K562 (cell line): ENCODE results near the gene AMOT. TPM values are rescaled to one million over a fixed set of nuclear protein-coding genes. Genes with fewer than 3 reads are reported as not detected.

ENCODE experiments used
- ARID2 ChIP-seq: fragments of 450-650 bp; IDR thresholded peaks from 2 replicates; pipeline ENCODE4 v1.6.1; 2017; ENCODE audit warnings: antibody characterized with exemption, mild to moderate bottlenecking
- BRCA1 ChIP-seq, 2 experiments: fragments of 450-650 bp in 1 of 2; sonication (generic) in 1 of 2; formaldehyde crosslinking in 1 of 2; IDR thresholded peaks; 2 replicates each; pipeline versions ENCODE4 v1.5.0 to v1.6.1; 2017 to 2020; ENCODE audit warnings: mild to moderate bottlenecking in 1 of 2, missing genetic modification reagents in 1 of 2
- CBX5 ChIP-seq: IDR thresholded peaks from 2 replicates; pipeline ENCODE4 v1.6.1; 2014; ENCODE audit warnings: low read depth, borderline replicate concordance
- CCNT2 ChIP-seq: IDR thresholded peaks from 2 replicates; pipeline ENCODE4 v1.6.1; 2011; ENCODE audit warnings: borderline replicate concordance, low read depth, mild to moderate bottlenecking, moderate library complexity, mixed read lengths, low read length; ENCODE audit not compliant: insufficient read length; ENCODE audit errors: extremely low read depth
- CREBBP ChIP-seq: IDR thresholded peaks from one replicate; pipeline ENCODE4 v1.6.1; 2012; ENCODE audit warnings: low read depth, mild to moderate bottlenecking, control low read depth, inconsistent platforms, low read length
- FOS ChIP-seq: IDR thresholded peaks from 3 replicates; pipeline ENCODE4 v1.6.1; 2011; ENCODE audit not compliant: insufficient read length; ENCODE audit errors: extremely low read depth
- IFI16 ChIP-seq: fragments of 250-450 bp; sonication (Bioruptor Pico); IDR thresholded peaks from 2 replicates; pipeline ENCODE4 v2.1.2; 2022; ENCODE audit warnings: mild to moderate bottlenecking, inconsistent platforms
- MAZ ChIP-seq, 2 experiments: fragments of 450-650 bp in 1 of 2; sonication (generic) in 1 of 2; formaldehyde crosslinking; IDR thresholded peaks in 1 of 2; conservative IDR thresholded peaks in 1 of 2; 2 replicates each; pipeline versions ENCODE4 v1.4.0 to v1.5.0; 2020; ENCODE audit warnings: mild to moderate bottlenecking in 1 of 2, missing genetic modification reagents in 1 of 2
- NCOA1 ChIP-seq: fragments of 450-650 bp; IDR thresholded peaks from 2 replicates; pipeline ENCODE4 v1.6.1; 2016; ENCODE audit warnings: low read depth
- NFE2L1 ChIP-seq: fragments of 450-650 bp; IDR thresholded peaks from 2 replicates; pipeline ENCODE4 v1.6.1; 2016; ENCODE audit warnings: missing genetic modification characterization, low read depth, mild to moderate bottlenecking, missing compliant biosample characterization, moderate library complexity, borderline replicate concordance
- ZNF384 ChIP-seq: IDR thresholded peaks from 2 replicates; pipeline ENCODE4 v1.6.1; 2012; ENCODE audit warnings: low read depth, low read length, improper control_type of control experiment
- polyA plus RNA-seq, 8 experiments: library from polyadenylated mRNA; depleted of rRNA in 4 of 8; stranded (reverse) in 5 of 8; unstranded in 3 of 8; fragments of >200 nt; fragmentation: Nextera tagmentation in 2 of 8; fragmentation: Illumina TruSeq in 1 of 8; extraction: Ambion mirVana in 2 of 8; extraction: Trizol in 1 of 8; gene quantifications; 2 replicates each; pipeline versions ENCODE4 v1.2.1 to v1.2.3, GENCODE V29; 2011 to 2014; ENCODE audit warnings: inconsistent platforms in 1 of 8, missing spikeins in 1 of 8
- total RNA-seq, 7 experiments: library from RNA; depleted of rRNA in 6 of 7; stranded (reverse); fragments of >200 nt in 6 of 7; fragmentation: Illumina TruSeq in 2 of 7; extraction: Trizol in 2 of 7; gene quantifications; 2 replicates each; pipeline versions ENCODE4 v1.2.1 to v1.2.3, GENCODE V29; 2011 to 2021; ENCODE audit warnings: low replicate concordance in 1 of 7
- TF ChIP-seq, protein P1 (sequence below), 3 experiments: fragments of 200-800 bp in 1 of 3; fragments of 250-450 bp in 1 of 3; fragments of 450-650 bp in 1 of 3; sonication (Bioruptor Pico) in 1 of 3; sonication (Bioruptor generic) in 1 of 3; formaldehyde crosslinking in 1 of 3; IDR thresholded peaks; 2 replicates each; pipeline versions ENCODE4 v1.6.1 to v1.8.0; 2016 to 2022; ENCODE audit warnings: mild to moderate bottlenecking in 2 of 3, missing genetic modification characterization in 2 of 3, missing compliant biosample characterization in 1 of 3, moderate library complexity in 1 of 3
- TF ChIP-seq, protein P2 (sequence below): fragments of 450-650 bp; IDR thresholded peaks from 2 replicates; pipeline ENCODE4 v1.6.1; 2014; ENCODE audit warnings: low read depth, mild to moderate bottlenecking, moderate library complexity, borderline replicate concordance
- TF ChIP-seq, protein P3 (sequence below), 2 experiments: fragments of 450-650 bp in 1 of 2; sonication (generic) in 1 of 2; formaldehyde crosslinking; conservative IDR thresholded peaks; 2 replicates each; pipeline versions ENCODE4 v1.4.0 to v1.8.1; 2020 to 2022; ENCODE audit warnings: mild to moderate bottlenecking in 1 of 2, missing genetic modification reagents in 1 of 2
- TF ChIP-seq, protein P4 (sequence below): conservative IDR thresholded peaks from 2 replicates; pipeline ENCODE4 v1.6.1; 2011; ENCODE audit warnings: low read depth, mild to moderate bottlenecking, low read length; ENCODE audit not compliant: control insufficient read depth
- TF ChIP-seq, protein P5 (sequence below): fragments of 200-800 bp; sonication (Bioruptor generic); IDR thresholded peaks from 2 replicates; pipeline ENCODE4 v1.6.1; 2017; ENCODE audit warnings: missing genetic modification characterization, missing compliant biosample characterization

AMOT gene
- total and polyA plus RNA-seq, 9 of the 15 experiments (the other 6 are each of a cell fraction or from before 2014, with no cell fraction given): 0.04 TPM; not detected in 8

DNA sequence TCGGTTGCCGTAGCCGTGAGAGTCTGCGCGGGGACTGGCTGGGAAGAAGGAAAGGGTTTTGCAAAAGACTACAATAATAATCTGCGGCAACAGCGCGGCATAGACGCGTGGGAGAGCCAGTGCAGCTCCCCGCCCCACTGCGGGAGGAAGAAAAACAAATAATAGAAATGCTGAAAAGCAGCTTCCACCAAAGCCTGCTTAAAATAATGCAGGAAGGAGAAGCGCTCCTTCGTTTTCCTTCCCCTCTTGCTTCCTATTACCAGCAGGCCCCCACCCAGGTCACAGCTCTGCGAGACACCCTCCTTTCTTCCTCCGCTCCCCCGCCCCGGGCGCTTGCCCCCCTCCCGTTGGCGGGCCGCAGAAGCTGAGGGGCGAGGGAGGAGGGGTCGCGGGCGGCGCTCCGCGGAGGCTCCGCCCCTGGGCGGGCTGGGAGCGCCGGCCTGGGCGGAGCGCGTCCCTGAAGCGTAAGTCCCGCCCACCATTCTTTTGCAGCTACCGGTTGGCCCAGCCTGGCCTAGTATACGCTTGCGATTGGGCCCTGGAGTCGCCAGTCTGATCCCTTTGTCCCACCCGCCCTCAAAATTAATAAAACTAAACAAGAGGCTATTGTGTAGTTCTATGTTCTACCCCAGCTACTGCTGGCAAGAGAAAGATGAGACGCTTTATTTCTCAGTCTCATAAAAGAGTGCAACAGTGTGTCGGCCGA, 636 bp upstream of the AMOT start (continued):
- TF ChIP-seq, protein P1, sequence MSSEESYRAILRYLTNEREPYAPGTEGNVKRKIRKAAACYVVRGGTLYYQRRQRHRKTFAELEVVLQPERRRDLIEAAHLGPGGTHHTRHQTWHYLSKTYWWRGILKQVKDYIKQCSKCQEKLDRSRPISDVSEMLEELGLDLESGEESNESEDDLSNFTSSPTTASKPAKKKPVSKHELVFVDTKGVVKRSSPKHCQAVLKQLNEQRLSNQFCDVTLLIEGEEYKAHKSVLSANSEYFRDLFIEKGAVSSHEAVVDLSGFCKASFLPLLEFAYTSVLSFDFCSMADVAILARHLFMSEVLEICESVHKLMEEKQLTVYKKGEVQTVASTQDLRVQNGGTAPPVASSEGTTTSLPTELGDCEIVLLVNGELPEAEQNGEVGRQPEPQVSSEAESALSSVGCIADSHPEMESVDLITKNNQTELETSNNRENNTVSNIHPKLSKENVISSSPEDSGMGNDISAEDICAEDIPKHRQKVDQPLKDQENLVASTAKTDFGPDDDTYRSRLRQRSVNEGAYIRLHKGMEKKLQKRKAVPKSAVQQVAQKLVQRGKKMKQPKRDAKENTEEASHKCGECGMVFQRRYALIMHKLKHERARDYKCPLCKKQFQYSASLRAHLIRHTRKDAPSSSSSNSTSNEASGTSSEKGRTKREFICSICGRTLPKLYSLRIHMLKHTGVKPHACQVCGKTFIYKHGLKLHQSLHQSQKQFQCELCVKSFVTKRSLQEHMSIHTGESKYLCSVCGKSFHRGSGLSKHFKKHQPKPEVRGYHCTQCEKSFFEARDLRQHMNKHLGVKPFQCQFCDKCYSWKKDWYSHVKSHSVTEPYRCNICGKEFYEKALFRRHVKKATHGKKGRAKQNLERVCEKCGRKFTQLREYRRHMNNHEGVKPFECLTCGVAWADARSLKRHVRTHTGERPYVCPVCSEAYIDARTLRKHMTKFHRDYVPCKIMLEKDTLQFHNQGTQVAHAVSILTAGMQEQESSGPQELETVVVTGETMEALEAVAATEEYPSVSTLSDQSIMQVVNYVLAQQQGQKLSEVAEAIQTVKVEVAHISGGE (CRISPR knock-in tag; IDR thresholded peaks at IDR 0.05): 0 out of 6 replicates have a peak, but pooled peaks of 1 of the 3 experiments have one; percentile 35
- TF ChIP-seq, protein P2, sequence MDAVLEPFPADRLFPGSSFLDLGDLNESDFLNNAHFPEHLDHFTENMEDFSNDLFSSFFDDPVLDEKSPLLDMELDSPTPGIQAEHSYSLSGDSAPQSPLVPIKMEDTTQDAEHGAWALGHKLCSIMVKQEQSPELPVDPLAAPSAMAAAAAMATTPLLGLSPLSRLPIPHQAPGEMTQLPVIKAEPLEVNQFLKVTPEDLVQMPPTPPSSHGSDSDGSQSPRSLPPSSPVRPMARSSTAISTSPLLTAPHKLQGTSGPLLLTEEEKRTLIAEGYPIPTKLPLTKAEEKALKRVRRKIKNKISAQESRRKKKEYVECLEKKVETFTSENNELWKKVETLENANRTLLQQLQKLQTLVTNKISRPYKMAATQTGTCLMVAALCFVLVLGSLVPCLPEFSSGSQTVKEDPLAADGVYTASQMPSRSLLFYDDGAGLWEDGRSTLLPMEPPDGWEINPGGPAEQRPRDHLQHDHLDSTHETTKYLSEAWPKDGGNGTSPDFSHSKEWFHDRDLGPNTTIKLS: no peak
- no peak for TF ChIP-seq NCOA1
- no peak for TF ChIP-seq CCNT2
- no peak for TF ChIP-seq BRCA1 (IDR thresholded peaks at IDR 0.05)
- no peak for TF ChIP-seq BRCA1 (CRISPR knock-in tag; IDR thresholded peaks at IDR 0.05)
- TF ChIP-seq ARID2: no peak
- TF ChIP-seq IFI16: no peak
- TF ChIP-seq, protein P3, sequence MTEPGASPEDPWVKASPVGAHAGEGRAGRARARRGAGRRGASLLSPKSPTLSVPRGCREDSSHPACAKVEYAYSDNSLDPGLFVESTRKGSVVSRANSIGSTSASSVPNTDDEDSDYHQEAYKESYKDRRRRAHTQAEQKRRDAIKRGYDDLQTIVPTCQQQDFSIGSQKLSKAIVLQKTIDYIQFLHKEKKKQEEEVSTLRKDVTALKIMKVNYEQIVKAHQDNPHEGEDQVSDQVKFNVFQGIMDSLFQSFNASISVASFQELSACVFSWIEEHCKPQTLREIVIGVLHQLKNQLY (CRISPR knock-in tag; conservative IDR thresholded peaks at IDR 0.05): no peak
- TF ChIP-seq, protein P4, sequence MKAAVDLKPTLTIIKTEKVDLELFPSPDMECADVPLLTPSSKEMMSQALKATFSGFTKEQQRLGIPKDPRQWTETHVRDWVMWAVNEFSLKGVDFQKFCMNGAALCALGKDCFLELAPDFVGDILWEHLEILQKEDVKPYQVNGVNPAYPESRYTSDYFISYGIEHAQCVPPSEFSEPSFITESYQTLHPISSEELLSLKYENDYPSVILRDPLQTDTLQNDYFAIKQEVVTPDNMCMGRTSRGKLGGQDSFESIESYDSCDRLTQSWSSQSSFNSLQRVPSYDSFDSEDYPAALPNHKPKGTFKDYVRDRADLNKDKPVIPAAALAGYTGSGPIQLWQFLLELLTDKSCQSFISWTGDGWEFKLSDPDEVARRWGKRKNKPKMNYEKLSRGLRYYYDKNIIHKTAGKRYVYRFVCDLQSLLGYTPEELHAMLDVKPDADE: no peak
- TF ChIP-seq FOS: peak; percentile 77
- TF ChIP-seq NFE2L1: no peak
- TF ChIP-seq ZNF384: no peak
- TF ChIP-seq, protein P5, sequence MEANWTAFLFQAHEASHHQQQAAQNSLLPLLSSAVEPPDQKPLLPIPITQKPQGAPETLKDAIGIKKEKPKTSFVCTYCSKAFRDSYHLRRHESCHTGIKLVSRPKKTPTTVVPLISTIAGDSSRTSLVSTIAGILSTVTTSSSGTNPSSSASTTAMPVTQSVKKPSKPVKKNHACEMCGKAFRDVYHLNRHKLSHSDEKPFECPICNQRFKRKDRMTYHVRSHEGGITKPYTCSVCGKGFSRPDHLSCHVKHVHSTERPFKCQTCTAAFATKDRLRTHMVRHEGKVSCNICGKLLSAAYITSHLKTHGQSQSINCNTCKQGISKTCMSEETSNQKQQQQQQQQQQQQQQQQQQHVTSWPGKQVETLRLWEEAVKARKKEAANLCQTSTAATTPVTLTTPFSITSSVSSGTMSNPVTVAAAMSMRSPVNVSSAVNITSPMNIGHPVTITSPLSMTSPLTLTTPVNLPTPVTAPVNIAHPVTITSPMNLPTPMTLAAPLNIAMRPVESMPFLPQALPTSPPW (CRISPR knock-in tag): peak; percentile 69
- no peak for TF ChIP-seq MAZ (CRISPR knock-in tag; conservative IDR thresholded peaks at IDR 0.05 in 1 of 2, IDR thresholded peaks at IDR 0.05 in 1 of 2)
- no peak for TF ChIP-seq CBX5
- no peak for TF ChIP-seq CREBBP
